Gastrocnemius medialis (tissue), 4 donors: ENCODE measurements around the gene MIXL1. TPM values are rescaled to one million over a fixed set of nuclear protein-coding genes. Genes with fewer than 3 reads are reported as not detected.

Experiments
- ATAC-seq, 2 donors: fragments of 150-250 bp; one replicate each; pipeline ENCODE4 v1.9.1; 2016
- DNase-seq, 2 donors: peaks; one replicate each; pipeline ENCODE4 v3.0.0-alpha.2; 2019
- H3K27ac ChIP-seq, 4 donors: fragments of 200-600 bp; sonication (generic); 1 replicate in 1 of 4; 2 replicates in 3 of 4; pipeline ENCODE4 v1.5.1; 2016 to 2018; ENCODE audit warnings: mild to moderate bottlenecking in 2 of 4, moderate library complexity in 1 of 4
- H3K27me3 ChIP-seq, 3 donors: fragments of 200-600 bp; sonication (generic) in 2 of 3; 1 replicate in 1 of 3; 2 replicates in 2 of 3; pipeline versions ENCODE4 v1.5.1 to v1.6.0; 2016 to 2019; ENCODE audit warnings: mild to moderate bottlenecking in 1 of 3, moderate library complexity in 1 of 3
- H3K36me3 ChIP-seq, 2 donors: fragments of 200-600 bp; sonication (generic) in 1 of 2; one replicate each; pipeline ENCODE4 v1.5.1; 2017 to 2018
- H3K4me1 ChIP-seq, 2 donors: fragments of 200-600 bp; sonication (generic) in 1 of 2; one replicate each; pipeline ENCODE4 v1.5.1; 2016 to 2017; ENCODE audit warnings: mild to moderate bottlenecking in 2 of 2
- H3K4me3 ChIP-seq, 4 donors: fragments of 200-600 bp; sonication (generic) in 3 of 4; 1 replicate in 1 of 4; 2 replicates in 3 of 4; pipeline ENCODE4 v1.5.1; 2016 to 2019; ENCODE audit warnings: mild to moderate bottlenecking in 2 of 4
- H3K9me3 ChIP-seq, 3 donors: fragments of 200-600 bp; sonication (generic) in 2 of 3; 1 replicate in 1 of 3; 2 replicates in 2 of 3; pipeline ENCODE4 v1.5.1; 2016 to 2019
- CTCF ChIP-seq, 5 experiments: fragments of 450-650 bp in 3 of 5; fragments of 200-600 bp in 2 of 5; sonication (generic) in 2 of 5; IDR thresholded peaks in 4 of 5; conservative IDR thresholded peaks in 1 of 5; 1 replicate in 4 of 5; 2 replicates in 1 of 5; pipeline ENCODE4 v1.5.1; 2016 to 2019; ENCODE audit warnings: antibody characterized with exemption in 5 of 5, mild to moderate bottlenecking in 3 of 5, moderate library complexity in 3 of 5
- POLR2A ChIP-seq, 2 donors: fragments of 450-650 bp; IDR thresholded peaks; one replicate each; pipeline ENCODE4 v1.6.1; 2017; ENCODE audit warnings: antibody characterized with exemption in 2 of 2, mild to moderate bottlenecking in 2 of 2, moderate library complexity in 2 of 2
- in situ Hi-C, 4 donors: fragments of 200-750 bp; cut with MboI; loops; one replicate each; pipeline versions ENCODE4 v1.15.0 to v1.8.0; 2017; ENCODE audit warnings: low sequenced_read_pairs in 4 of 4
- intact Hi-C: fragments of 100-400 bp; cut with DNase I; formaldehyde crosslinking; loops from one replicate; pipeline ENCODE4 v1.15.1; 2023; ENCODE audit warnings: low total_unique reads
- total RNA-seq, 4 donors: library from RNA; depleted of rRNA; stranded (reverse); fragments of >200 nt; gene quantifications; one replicate each; pipeline versions ENCODE4 v1.1.0 to v1.2.3, GENCODE V29; 2016

Gene MIXL1
- total RNA-seq, 4 donors from 2014 or later = not detected

GRCh38 chr1:226276077-226276682 is 52.7 kb downstream of the MIXL1 start:
- no peak overlapping the region for H3K27ac ChIP-seq
- H3K4me3 ChIP-seq = no peak overlapping the region
- no peaks in the 10 kb centered on the region for H3K27me3 ChIP-seq
- TF ChIP-seq CTCF (IDR thresholded peaks at IDR 0.05 in 4 of 5, conservative IDR thresholded peaks at IDR 0.05 in 1 of 5) (no peak), POLR2A (IDR thresholded peaks at IDR 0.05) (no peak)
- intact Hi-C loops = no loop called here
- DNase-seq (no peak), ATAC-seq (no peak)
- H3K9me3 ChIP-seq = no peaks in the 10 kb centered on the region
- in situ Hi-C loops = no loop called here
- H3K4me1 ChIP-seq = no peaks in the 10 kb centered on the region
- no peaks in the 10 kb centered on the region for H3K36me3 ChIP-seq

Other genes with a start within 250 kb of the MIXL1 start
- 10 to 100 TPM; 20.1 to 30.0 (median 23.0) TPM for gene SDE2, start 224.3 kb upstream of the MIXL1 start, total RNA-seq
- gene H3-3A, start 160.9 kb upstream of the MIXL1 start, total RNA-seq = 100 to 1,000 TPM; 163 to 289 (median 191) TPM
- gene ACBD3, start 36.9 kb upstream of the MIXL1 start, total RNA-seq = 10 to 100 TPM; 31.1 to 43.9 (median 36.6) TPM
- gene LIN9, start 85.5 kb downstream of the MIXL1 start, total RNA-seq = 1 to 10 TPM; 2.1 to 4.7 (median 2.8) TPM
- gene PARP1, start 184.4 kb downstream of the MIXL1 start, total RNA-seq = 100 to 1,000 TPM in 2 of 4 donors, 10 to 100 TPM in 2; 63.8 to 117 (median 99.7) TPM